Measurements from ENCODE around the gene CLCN3. TPM values are rescaled to one million over a fixed set of nuclear protein-coding genes. Genes with fewer than 3 reads are reported as not detected.

Gene CLCN3
- total RNA-seq, 2 donors from 2014 or later = 137 to 148 TPM

GRCh38 chr4:169662206-169662605 lies 41.8 kb downstream of the CLCN3 start:
- H3K4me3 ChIP-seq = peak overlapping the region; percentile 37
- intact Hi-C loops (cut with DNase I) = loop anchor here (5.0 kb wide), 1 partner anchor 40 kb away; the partner anchor contains the start of gene CLCN3
- H3K9me3 ChIP-seq = no peaks in the 10 kb centered on the region
- H3K9ac ChIP-seq (ENCODE audit: low read depth in 2 of 2, low read length in 2 of 2) = no peak overlapping the region
- no peaks in the 10 kb centered on the region for H3K27me3 ChIP-seq
- peaks cover 4% of the 10 kb centered on the region for H3K4me1 ChIP-seq
- no peak for TF ChIP-seq CTCF (IDR thresholded peaks at IDR 0.05)
- DNase-seq = no peak
- peak overlapping the region; percentile 94 for H3K27ac ChIP-seq
- no peaks in the 10 kb centered on the region for H3K36me3 ChIP-seq

GRCh38 chr4:169663402-169663801 lies 43.0 kb downstream of the CLCN3 start:
- Histone ChIP-seq H3K9me3 (no peaks in the 10 kb centered on the region), H3K27me3 (no peaks in the 10 kb centered on the region), H3K4me1 (peaks cover 4% of the 10 kb centered on the region), H3K4me3 (no peak overlapping the region), H3K27ac (peak overlapping the region; percentile 60), H3K36me3 (no peaks in the 10 kb centered on the region), H3K9ac (ENCODE audit: low read depth in 2 of 2, low read length in 2 of 2) (peak overlapping the region in 1 of 2 donors; percentile 61)
- intact Hi-C loops (cut with DNase I) = loop anchor here (5.0 kb wide), 1 partner anchor 41 kb away; the partner anchor contains the start of gene CLCN3
- no peak for DNase-seq
- TF ChIP-seq CTCF (IDR thresholded peaks at IDR 0.05) = no peak

- no peak for DNase-seq
- intact Hi-C loops (cut with DNase I) = loop anchor here (5.0 kb wide), 1 partner anchor 42 kb away; the partner anchor contains the start of gene CLCN3
- H3K4me3 ChIP-seq = no peak overlapping the region
- peak overlapping the region in 1 of 2 donors; percentile 61 for H3K9ac ChIP-seq (ENCODE audit: low read depth in 2 of 2, low read length in 2 of 2)
- TF ChIP-seq CTCF (IDR thresholded peaks at IDR 0.05) = no peak
- no peaks in the 10 kb centered on the region for H3K36me3 ChIP-seq
- no peaks in the 10 kb centered on the region for H3K9me3 ChIP-seq
- H3K27me3 ChIP-seq = no peaks in the 10 kb centered on the region
- peaks cover 4% of the 10 kb centered on the region for H3K4me1 ChIP-seq
- peak overlapping the region; percentile 60 for H3K27ac ChIP-seq
These were observed 43.5 kb downstream of the CLCN3 start for GRCh38 chr4:169663831-169664230.

DNA sequence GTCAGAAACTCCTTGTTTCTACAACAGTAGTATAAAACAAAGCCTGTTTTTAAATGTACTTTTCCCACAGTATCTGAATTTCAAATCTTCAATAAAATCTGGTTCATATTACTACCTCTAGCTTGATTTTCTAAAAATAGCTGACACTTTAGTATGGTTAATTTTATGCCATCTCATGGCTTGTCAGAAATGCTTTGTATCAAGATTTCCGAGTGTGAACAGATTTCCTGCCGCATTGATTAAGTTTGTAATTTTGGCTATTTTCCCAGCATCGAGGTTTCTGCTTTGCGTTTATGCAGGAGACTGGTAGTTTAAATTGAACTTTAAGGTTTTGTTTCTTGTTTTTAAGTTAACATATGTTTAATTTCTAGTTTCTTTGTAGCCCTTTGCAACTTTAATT lies 44.2 kb downstream of the CLCN3 start:
- H3K4me3 ChIP-seq = no peak overlapping the region
- TF ChIP-seq CTCF (IDR thresholded peaks at IDR 0.05) = no peak
- intact Hi-C loops (cut with DNase I) = loop anchor here (5.0 kb wide), 1 partner anchor 42 kb away; the partner anchor contains the start of gene CLCN3
- no peaks in the 10 kb centered on the region for H3K9me3 ChIP-seq
- no peak overlapping the region for H3K9ac ChIP-seq (ENCODE audit: low read depth in 2 of 2, low read length in 2 of 2)
- no peak for DNase-seq
- H3K27ac ChIP-seq = peak overlapping the region; percentile 60
- H3K27me3 ChIP-seq = no peaks in the 10 kb centered on the region
- H3K36me3 ChIP-seq = no peaks in the 10 kb centered on the region
- peaks cover 4% of the 10 kb centered on the region for H3K4me1 ChIP-seq

DNA sequence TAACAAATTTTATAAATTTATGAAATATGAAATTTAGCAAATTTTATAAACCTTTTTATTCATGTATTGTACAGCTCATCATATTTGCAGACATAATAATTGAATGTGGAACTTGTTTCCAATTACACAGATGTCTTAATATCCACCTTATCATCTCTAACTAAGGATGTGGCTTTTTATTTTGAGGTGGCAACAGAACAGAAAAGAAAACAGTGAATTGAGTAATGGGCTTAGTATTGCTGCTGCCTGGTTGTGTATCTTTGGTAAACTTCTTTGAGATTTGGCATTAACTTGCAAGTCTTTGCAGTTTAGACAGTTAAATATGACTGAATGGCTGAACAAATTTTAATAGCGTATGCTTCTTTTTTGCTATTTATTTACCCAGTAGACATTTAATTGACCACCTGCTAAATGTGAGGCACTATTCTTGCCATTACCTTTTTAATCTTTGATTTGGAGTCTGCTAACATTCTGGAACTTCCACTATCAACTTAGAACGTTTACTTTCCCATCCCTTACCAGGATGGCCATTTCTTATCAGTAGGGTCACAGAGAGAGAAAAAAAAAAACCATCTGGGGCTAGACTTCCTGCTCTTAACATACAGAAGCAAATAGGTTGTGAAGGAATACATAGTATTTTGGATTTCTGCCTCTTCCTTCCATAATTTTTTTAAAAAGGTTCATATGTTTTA lies 44.8 kb downstream of the CLCN3 start:
- H3K9me3 ChIP-seq = no peaks in the 10 kb centered on the region
- no peak for TF ChIP-seq CTCF (IDR thresholded peaks at IDR 0.05)
- no peak overlapping the region for H3K9ac ChIP-seq (ENCODE audit: low read depth in 2 of 2, low read length in 2 of 2)
- no peak overlapping the region for H3K4me3 ChIP-seq
- no peaks in the 10 kb centered on the region for H3K36me3 ChIP-seq
- no peak overlapping the region for H3K27ac ChIP-seq
- H3K4me1 ChIP-seq = peaks cover 4% of the 10 kb centered on the region
- no peak for DNase-seq
- intact Hi-C loops (cut with DNase I) = no loop called here
- H3K27me3 ChIP-seq = no peaks in the 10 kb centered on the region
